Right forelimb (tissue), 1 donor: ENCODE results near the gene CTDNEP1.

Experiments used
- DNase-seq: peaks from one replicate; pipeline ENCODE4 v3.0.0-alpha.2; 2018

The CTDNEP1 gene

GRCh38 chr17:7214300-7215135, 37.0 kb downstream of the CTDNEP1 start:
- DNase-seq: peak; percentile 99

- peak; percentile 86 for DNase-seq
Observed at GRCh38 chr17:7213895-7214299, 37.6 kb downstream of the CTDNEP1 start.

GRCh38 chr17:7211491-7212273, 39.9 kb downstream of the CTDNEP1 start:
- DNase-seq: no peak

- DNase-seq: no peak
Observed at GRCh38 chr17:7208754-7209460, 42.6 kb downstream of the CTDNEP1 start.

- DNase-seq: no peak
Observed at GRCh38 chr17:7208027-7208571, 43.4 kb downstream of the CTDNEP1 start.

- no peak for DNase-seq
Observed at GRCh38 chr17:7207120-7208001, 44.2 kb downstream of the CTDNEP1 start.

GRCh38 chr17:7205561-7205960, 46.0 kb downstream of the CTDNEP1 start:
- DNase-seq: no peak

GRCh38 chr17:7204828-7205461, 46.6 kb downstream of the CTDNEP1 start:
- peak; percentile 89 for DNase-seq

GRCh38 chr17:7204336-7204735, 47.2 kb downstream of the CTDNEP1 start:
- DNase-seq: no peak

- DNase-seq: no peak
Observed at GRCh38 chr17:7203391-7203790, 48.1 kb downstream of the CTDNEP1 start.

- DNase-seq: no peak
Observed at GRCh38 chr17:7196651-7197401, 54.7 kb downstream of the CTDNEP1 start.

- peak; percentile 42 for DNase-seq
Observed at GRCh38 chr17:7195971-7196370, 55.6 kb downstream of the CTDNEP1 start.
